Endothelial cell of umbilical vein (primary cell): Measurements from ENCODE around the gene MATCAP1.

ENCODE experiments used
- MYC ChIP-seq: IDR thresholded peaks from one replicate; pipeline ENCODE4 v1.6.1; 2011; ENCODE audit warnings: mild to moderate bottlenecking, low read depth, low read length
- POLR2A ChIP-seq: IDR thresholded peaks from 2 replicates; pipeline ENCODE4 v1.6.1; 2012; ENCODE audit warnings: low read depth, mild to moderate bottlenecking, control low read depth, low read length
- TF ChIP-seq, protein P1 (sequence below), 2 donors: IDR thresholded peaks; 1 replicate in 1 of 2; 2 replicates in 1 of 2; pipeline ENCODE4 v1.5.1; 2011; ENCODE audit warnings: low read length in 2 of 2, mild to moderate bottlenecking in 2 of 2, moderate library complexity in 2 of 2, control low read depth in 1 of 2, inconsistent platforms in 1 of 2, low read depth in 1 of 2; ENCODE audit not compliant: insufficient read depth in 1 of 2; ENCODE audit errors: extremely low read depth in 1 of 2

DNA sequence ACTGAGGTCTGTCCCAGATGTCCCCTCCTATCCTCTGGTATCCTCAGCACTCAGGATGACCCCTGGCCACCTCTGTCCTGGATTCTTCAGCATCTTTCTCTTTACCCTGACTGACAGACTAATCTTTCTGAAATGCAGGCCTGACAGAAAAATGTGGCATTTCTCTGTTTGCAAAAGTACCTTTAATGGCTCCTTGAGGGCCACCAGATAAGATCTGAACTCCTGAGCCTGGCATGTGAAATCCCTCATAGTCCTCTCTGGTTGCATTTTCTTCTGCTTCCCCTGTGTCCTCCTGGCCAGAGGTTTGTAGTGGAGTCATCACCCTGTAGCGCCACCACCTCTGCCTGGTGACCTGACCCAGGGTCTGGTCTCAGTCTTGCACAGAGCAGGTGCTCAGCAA, 13.1 kb upstream of the MATCAP1 start:
- no peak for TF ChIP-seq MYC
- TF ChIP-seq, protein P1, sequence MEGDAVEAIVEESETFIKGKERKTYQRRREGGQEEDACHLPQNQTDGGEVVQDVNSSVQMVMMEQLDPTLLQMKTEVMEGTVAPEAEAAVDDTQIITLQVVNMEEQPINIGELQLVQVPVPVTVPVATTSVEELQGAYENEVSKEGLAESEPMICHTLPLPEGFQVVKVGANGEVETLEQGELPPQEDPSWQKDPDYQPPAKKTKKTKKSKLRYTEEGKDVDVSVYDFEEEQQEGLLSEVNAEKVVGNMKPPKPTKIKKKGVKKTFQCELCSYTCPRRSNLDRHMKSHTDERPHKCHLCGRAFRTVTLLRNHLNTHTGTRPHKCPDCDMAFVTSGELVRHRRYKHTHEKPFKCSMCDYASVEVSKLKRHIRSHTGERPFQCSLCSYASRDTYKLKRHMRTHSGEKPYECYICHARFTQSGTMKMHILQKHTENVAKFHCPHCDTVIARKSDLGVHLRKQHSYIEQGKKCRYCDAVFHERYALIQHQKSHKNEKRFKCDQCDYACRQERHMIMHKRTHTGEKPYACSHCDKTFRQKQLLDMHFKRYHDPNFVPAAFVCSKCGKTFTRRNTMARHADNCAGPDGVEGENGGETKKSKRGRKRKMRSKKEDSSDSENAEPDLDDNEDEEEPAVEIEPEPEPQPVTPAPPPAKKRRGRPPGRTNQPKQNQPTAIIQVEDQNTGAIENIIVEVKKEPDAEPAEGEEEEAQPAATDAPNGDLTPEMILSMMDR (IDR thresholded peaks at IDR 0.05; ENCODE audit: extremely low read depth in 1 of 2, insufficient read depth in 1 of 2, low read depth in 1 of 2, low read length in 2 of 2), result no peak
- TF ChIP-seq POLR2A, result no peak
